WI38 (cell line): Measurements from ENCODE around the gene RNF217.

Source experiments
- H3K4me3 ChIP-seq: 2 replicates; pipeline ENCODE4 v1.5.1; 2011; ENCODE audit warnings: low read depth, mild to moderate bottlenecking, control low read depth, low read length
- TF ChIP-seq, protein P1 (sequence below): IDR thresholded peaks from 2 replicates; pipeline ENCODE4 v1.5.1; 2012; ENCODE audit warnings: low read depth, mild to moderate bottlenecking, control low read depth, low read length

Gene RNF217

DNA sequence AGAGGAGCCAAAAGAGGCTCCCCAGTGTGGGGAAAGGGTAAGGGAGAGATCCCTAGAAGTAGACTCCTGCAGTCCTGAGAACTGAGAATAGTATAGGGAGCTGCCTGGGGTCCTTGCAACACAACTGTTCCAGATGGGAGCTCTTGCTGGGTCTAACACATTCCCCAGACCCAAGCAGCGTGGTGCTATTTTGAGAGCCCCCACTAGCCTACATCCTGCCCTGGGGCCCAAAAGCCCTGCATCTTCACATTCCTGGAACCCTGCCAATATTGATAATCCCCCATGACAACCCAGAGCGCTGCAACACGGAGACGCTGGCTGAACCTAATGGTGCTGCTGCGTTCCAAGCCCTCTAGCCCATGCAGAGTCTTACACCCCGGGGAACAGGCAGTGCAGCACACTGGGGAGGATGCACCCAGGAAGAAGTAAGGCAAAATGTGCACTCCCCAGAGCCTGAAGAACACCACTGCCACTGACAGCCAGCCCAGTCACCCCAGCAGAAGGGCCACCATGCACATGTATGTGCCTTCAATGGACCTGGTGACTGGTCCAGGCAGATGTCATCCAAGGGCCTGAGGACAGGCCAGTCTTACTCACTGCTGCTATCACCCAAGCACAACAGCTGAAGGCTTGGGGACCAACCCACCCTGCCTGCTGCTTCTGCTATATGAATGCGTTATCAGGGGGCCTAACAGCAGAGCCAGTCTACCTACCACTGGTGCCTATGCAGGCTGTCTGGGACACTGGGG, 7.0 kb upstream of the RNF217 start:
- H3K4me3 ChIP-seq = no peak overlapping the region
- TF ChIP-seq, protein P1, sequence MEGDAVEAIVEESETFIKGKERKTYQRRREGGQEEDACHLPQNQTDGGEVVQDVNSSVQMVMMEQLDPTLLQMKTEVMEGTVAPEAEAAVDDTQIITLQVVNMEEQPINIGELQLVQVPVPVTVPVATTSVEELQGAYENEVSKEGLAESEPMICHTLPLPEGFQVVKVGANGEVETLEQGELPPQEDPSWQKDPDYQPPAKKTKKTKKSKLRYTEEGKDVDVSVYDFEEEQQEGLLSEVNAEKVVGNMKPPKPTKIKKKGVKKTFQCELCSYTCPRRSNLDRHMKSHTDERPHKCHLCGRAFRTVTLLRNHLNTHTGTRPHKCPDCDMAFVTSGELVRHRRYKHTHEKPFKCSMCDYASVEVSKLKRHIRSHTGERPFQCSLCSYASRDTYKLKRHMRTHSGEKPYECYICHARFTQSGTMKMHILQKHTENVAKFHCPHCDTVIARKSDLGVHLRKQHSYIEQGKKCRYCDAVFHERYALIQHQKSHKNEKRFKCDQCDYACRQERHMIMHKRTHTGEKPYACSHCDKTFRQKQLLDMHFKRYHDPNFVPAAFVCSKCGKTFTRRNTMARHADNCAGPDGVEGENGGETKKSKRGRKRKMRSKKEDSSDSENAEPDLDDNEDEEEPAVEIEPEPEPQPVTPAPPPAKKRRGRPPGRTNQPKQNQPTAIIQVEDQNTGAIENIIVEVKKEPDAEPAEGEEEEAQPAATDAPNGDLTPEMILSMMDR = no peak

DNA sequence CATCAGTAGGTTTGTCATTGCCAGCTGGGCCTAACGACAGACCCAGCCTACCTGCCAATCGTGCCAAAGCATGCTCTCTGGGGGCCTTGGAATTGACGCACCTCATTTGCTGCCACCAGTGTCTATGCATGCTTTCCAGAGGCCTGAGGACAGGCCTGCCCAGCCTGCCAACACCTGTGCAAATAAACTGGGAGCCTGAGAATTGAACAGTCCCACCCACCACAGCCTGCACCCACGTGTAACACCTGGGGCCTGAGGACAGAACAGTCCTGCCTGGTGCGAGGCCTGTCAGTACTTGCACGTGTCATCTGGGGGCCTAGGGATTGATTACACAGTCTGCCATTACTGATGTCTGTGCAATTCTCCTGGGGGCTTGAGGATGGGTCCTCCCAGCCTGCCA, 6.2 kb upstream of the RNF217 start:
- no peak overlapping the region for H3K4me3 ChIP-seq
- TF ChIP-seq, protein P1 = no peak

DNA sequence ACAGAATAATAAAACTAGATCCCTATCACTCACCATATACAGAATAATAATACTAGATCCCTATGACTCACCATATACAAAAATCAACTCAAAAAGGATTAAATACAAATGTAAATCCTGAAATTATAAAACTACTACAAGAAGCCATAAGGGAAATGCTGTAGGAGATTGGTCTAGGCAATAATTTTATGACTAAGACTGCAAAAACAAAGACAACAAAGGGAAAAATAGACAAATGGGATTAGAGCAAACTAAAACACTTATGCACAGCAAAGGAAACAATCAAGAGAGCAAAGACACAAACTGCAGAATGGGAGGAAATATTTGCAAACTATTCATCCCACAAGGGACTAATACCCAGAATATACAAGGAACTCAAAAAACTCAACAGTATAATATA, 4.1 kb upstream of the RNF217 start:
- TF ChIP-seq, protein P1 = no peak
- H3K4me3 ChIP-seq = no peak overlapping the region

DNA sequence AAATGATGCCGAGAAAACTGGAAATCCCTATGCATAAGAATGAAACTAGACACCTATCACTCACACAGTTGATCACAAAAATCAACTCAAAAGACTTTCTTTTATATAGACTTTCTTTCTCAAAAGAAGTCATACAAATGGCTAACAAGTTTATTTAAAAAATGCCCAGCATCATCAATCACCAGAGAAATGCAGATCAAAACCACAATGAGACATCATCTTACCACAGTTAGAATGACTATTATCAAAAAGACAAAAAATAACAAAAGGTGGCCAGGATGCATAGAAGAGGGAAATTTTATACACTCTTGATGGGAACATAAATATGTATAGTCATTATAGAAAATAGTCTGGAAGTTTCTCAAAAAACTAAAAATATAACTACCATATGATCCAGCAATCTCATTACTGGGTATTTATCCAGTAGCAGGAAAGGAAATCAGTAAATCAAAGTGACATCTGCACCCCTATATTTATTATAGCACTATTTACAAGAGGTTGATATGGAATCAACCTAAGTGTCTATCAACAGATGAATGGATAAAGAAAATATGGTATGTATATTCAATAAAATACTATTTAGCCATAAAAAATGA, 3.4 kb upstream of the RNF217 start:
- TF ChIP-seq, protein P1 = no peak

DNA sequence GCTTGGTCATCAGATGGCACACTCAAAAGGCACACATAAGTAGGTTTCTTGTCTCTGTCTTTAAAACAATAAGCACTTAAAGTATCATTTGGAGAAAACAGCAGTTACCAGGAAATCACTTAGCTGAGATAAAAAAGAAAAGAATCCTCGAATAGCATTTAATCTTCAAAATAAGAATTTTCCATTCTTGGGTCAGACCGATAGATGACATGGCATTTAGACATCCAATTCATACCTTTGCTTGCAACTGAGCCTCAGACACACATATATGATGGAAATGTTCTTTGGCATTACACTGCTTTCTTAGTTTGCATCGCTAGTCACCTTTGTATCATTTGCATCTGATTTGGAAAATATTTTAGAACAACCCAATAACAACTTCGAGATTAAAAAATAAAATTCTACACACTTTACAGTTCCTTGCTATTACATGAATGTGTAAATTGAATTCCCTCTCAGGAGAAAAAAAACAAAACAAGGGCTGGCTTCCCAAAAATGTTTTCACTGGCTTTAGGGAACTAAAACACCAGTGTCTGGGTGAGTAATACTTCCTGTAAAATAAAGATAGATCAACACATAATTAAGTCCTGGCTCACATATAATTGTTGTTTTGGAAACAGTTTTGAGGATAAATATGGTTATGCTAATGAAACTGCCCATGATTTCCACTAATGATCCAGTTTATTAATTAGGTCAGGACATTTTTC, 1.3 kb upstream of the RNF217 start:
- H3K4me3 ChIP-seq = peak overlapping the region; percentile 63
- TF ChIP-seq, protein P1 = no peak

More for the DNA sequence above, 3.4 kb upstream of the RNF217 start:
- no peak overlapping the region for H3K4me3 ChIP-seq

DNA sequence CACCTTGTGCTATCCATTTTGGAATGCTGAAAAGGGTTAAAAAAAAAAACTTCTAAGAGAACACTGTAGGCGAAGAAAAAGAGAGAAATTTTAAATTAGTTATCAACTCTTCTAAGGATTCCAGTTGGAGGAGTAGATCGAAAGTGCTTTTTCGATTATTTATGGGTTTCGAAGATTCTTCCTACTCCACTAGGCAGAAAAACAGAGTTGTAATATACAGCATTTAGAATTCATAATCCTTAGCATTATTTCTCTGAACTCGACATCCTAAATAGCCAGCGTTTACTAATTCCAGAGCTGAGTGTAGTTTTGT, 817 bp upstream of the RNF217 start:
- TF ChIP-seq, protein P1 = no peak
- peak overlapping the region; percentile 63 for H3K4me3 ChIP-seq
